Right renal cortex interstitium (tissue), 3 donors: ENCODE measurements around the gene SCT. TPM values are rescaled to one million over a fixed set of nuclear protein-coding genes. Genes with fewer than 3 reads are reported as not detected.

ENCODE experiments used
- DNase-seq, 3 donors: peaks; one replicate each; pipeline ENCODE4 v3.0.0-alpha.2; 2013; ENCODE audit warnings: low read depth in 3 of 3, low spot score in 2 of 3
- polyA plus RNA-seq, 3 donors: library from polyadenylated mRNA; unstranded; fragments of 120-200 nt; gene quantifications; one replicate each; pipeline ENCODE4 v1.2.1, GENCODE V29; 2013; ENCODE audit not compliant: insufficient read length in 3 of 3

SCT gene
- polyA plus RNA-seq, 3 donors: 0.76 to 1.6 (median 1.5) TPM

- no peak for DNase-seq
Measured at GRCh38 chr11:592501-592900, 34.5 kb downstream of the SCT start.

DNA sequence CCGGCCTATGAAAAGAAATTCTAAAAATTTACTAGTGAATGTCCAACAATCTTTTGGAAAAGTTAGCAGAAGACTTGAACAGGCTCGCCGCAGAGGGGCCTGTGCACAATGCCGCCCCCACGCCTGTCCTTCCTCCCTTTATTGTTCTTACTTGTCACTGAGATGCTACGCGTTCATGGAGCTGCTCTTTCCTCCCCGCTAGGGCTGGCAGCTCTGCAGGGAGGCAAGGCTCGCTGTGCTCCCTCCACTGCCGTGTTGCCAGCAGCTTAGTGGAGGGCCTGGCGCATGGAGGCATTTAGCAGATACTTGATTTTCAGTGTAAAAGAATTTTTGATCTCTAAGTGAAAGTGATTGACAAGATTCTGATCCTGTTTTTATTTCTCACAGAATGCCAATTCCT, 36.0 kb downstream of the SCT start:
- DNase-seq: no peak

- DNase-seq: no peak
Measured at GRCh38 chr11:589798-590197, 37.2 kb downstream of the SCT start.

DNA sequence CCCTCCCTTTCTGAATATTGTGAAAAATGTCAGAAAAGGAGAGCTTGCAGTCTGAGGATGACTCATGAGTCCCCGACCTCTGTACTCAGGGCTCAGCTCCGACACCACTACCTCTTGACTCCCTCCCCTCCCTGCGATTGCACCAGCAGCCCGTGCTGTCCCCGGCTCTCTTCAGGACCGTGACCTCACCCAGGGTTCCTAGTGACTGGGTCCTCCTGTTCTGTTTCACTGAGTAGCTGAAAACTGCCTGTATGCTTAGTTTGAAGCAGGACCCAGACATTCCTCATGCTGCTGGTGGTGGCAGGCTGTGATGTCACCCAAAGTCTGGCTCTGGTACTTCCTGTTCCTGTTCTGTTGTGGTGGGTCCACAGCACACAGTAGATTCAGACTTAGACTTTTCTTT, 39.0 kb downstream of the SCT start:
- no peak for DNase-seq

GRCh38 chr11:587546-587945, 39.4 kb downstream of the SCT start:
- no peak for DNase-seq

GRCh38 chr11:586376-587316, 40.3 kb downstream of the SCT start:
- DNase-seq: no peak

DNA sequence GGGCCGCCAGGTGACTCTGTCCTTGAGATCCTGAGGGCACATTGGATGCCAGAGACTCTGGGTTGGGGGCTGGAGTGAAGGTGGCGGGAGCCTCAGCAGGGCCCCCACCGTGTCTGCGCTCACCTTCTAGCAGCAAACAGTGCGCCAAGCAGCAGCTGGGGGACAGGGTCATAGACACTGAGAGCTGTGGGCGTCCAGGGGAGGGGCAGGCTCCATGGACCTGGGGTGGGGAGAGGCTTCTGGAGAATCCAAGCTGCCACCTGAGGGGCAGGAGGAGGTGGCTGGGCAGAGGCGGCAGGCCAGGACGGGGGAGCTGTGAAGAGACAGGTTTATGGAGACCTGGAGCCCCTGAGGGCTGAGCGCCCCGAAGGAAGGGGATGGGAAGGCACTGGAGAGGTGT, 42.7 kb downstream of the SCT start:
- DNase-seq: no peak

DNA sequence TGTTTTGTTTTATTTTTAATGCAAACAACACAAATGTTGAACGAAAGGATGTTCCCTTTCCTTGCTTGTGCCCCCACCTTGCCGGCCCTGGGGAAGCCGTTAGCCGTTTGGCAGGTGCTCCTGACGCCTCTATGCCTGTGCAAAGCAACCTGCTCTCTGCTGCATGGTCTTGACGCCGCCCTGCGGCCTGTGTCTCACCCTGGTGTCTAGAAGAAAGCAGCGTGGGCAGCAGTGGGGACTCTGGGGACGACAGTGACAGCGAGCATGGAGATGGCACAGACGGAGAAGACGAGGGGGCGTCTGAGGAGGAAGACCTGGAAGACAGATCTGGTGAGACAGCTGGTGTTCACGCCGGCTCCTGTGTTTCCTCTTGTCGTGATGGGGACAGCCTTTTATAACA, 45.2 kb downstream of the SCT start:
- no peak for DNase-seq

- DNase-seq: no peak
Measured at GRCh38 chr11:581342-581741, 45.6 kb downstream of the SCT start.

DNA sequence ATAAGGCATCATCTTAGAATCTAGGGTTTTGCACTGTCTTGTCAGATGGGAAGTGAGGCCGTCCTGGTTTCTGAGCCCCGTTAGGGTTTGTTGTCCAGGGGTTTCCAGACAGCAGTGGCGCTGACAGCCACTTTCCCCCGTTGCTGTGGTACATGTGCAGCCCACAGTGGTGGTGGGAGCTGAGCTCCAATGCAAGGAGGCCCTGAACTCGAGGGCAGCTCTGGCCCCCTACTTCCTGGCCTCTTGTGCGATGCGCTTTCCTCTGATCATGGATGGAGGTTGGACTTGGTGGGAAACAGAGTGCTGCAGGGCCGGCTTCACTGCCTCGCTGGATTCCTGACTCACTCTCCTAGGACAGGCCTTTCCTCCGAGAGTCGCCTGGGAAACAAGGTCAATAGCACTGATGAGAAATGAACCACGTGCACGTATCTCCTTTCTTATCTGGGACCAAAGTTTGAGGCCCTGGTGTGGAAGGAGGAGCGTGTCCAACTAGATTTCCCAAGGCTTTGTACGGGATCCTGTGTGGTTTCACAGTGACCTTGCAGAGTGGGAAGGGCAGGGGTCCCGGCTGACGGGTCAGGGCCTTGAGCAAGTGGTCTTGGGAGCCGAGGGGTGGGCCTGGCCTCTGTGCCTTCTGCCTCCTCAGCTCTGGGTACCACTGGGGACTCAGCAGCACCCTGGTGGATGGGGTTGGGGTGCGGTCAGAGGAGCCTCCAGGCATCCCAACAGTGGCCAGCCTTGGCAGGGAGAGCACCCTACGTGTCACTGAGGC, 47.0 kb downstream of the SCT start:
- DNase-seq: no peak

- DNase-seq: no peak
Measured at GRCh38 chr11:578276-579035, 48.5 kb downstream of the SCT start.

DNA sequence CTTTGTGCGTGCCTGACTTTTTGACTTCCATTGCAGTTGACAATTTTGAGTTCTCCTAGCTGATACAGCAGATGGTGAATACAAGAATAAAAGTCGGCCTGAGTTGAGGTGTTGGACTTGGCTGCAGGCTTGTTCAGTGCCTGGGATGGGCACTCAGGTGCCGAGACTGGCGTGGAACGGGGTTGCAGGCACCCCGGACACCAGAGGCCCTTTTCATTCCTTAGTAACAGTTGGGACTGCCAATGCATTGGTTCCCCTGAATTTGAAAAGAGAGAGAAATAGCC, 49.4 kb downstream of the SCT start:
- no peak for DNase-seq

- no peak for DNase-seq
Measured at GRCh38 chr11:576811-577610, 50.0 kb downstream of the SCT start.

Other genes with a start within 250 kb of the SCT start
- 1 to 10 TPM; 4.1 to 5.5 (median 4.4) TPM for gene PKP3, start 233.0 kb downstream of the SCT start, polyA plus RNA-seq
- gene SIGIRR, start 212.2 kb downstream of the SCT start, polyA plus RNA-seq: 10 to 100 TPM; 25.0 to 31.9 (median 25.6) TPM
- 10 to 100 TPM in 1 of 3 donors, 1 to 10 TPM in 2; 6.4 to 10.3 (median 7.0) TPM for gene ANO9, start 185.2 kb downstream of the SCT start, polyA plus RNA-seq
- 10 to 100 TPM; 27.0 to 30.6 (median 27.1) TPM for gene PTDSS2, start 176.9 kb downstream of the SCT start, polyA plus RNA-seq
- 10 to 100 TPM; 62.4 to 80.0 (median 71.8) TPM for gene RNH1, start 119.9 kb downstream of the SCT start, polyA plus RNA-seq
- gene HRAS, start 91.6 kb downstream of the SCT start, polyA plus RNA-seq: 10 to 100 TPM; 36.8 to 44.5 (median 39.2) TPM
- 1 to 10 TPM; 2.7 to 3.2 (median 3.0) TPM for gene LRRC56, start 89.7 kb downstream of the SCT start, polyA plus RNA-seq
- gene LMNTD2, start 66.4 kb downstream of the SCT start, polyA plus RNA-seq: 1 to 10 TPM; 2.6 to 2.7 (median 2.6) TPM
- gene RASSF7, start 66.2 kb downstream of the SCT start, polyA plus RNA-seq: 10 to 100 TPM; 33.3 to 42.0 (median 37.5) TPM
- 10 to 100 TPM; 17.9 to 20.7 (median 18.4) TPM for gene PHRF1, start 50.7 kb downstream of the SCT start, polyA plus RNA-seq
- 1 to 10 TPM; 5.9 to 8.0 (median 7.3) TPM for gene IRF7, start 11.2 kb downstream of the SCT start, polyA plus RNA-seq
- 10 to 100 TPM; 31.0 to 42.2 (median 41.3) TPM for gene CDHR5, start 2.2 kb downstream of the SCT start, polyA plus RNA-seq
- 1 to 10 TPM; 1.4 to 2.4 (median 1.6) TPM for gene DRD4, start 10.1 kb upstream of the SCT start, polyA plus RNA-seq
- 10 to 100 TPM; 30.6 to 52.9 (median 43.5) TPM for gene DEAF1, start 68.0 kb upstream of the SCT start, polyA plus RNA-seq
- 10 to 100 TPM; 31.0 to 38.4 (median 33.2) TPM for gene TMEM80, start 68.6 kb upstream of the SCT start, polyA plus RNA-seq
- 100 to 1,000 TPM in 1 of 3 donors, 10 to 100 TPM in 2; 89.8 to 112 (median 91.2) TPM for gene EPS8L2, start 79.0 kb upstream of the SCT start, polyA plus RNA-seq
- gene TALDO1, start 120.3 kb upstream of the SCT start, polyA plus RNA-seq: 100 to 1,000 TPM; 109 to 129 (median 120) TPM
- gene GATD1, start 150.3 kb upstream of the SCT start, polyA plus RNA-seq: 10 to 100 TPM; 47.3 to 62.5 (median 53.8) TPM
- gene CEND1, start 162.9 kb upstream of the SCT start, polyA plus RNA-seq: under 1 TPM; 0.24 to 0.29 (median 0.27) TPM
- gene SLC25A22, start 171.1 kb upstream of the SCT start, polyA plus RNA-seq: 10 to 100 TPM; 10.8 to 11.5 (median 10.9) TPM
- 1 to 10 TPM; 5.4 to 6.9 (median 5.6) TPM for gene PIDD1, start 178.1 kb upstream of the SCT start, polyA plus RNA-seq
- 100 to 1,000 TPM; 827 to 976 (median 885) TPM for gene RPLP2, start 182.8 kb upstream of the SCT start, polyA plus RNA-seq
- 10 to 100 TPM; 32.7 to 45.4 (median 38.1) TPM for gene PNPLA2, start 191.7 kb upstream of the SCT start, polyA plus RNA-seq
- 10 to 100 TPM in 1 of 3 donors, 1 to 10 TPM in 2; 9.1 to 12.0 (median 9.7) TPM for gene CRACR2B, start 200.7 kb upstream of the SCT start, polyA plus RNA-seq
- gene CD151, start 205.8 kb upstream of the SCT start, polyA plus RNA-seq: 100 to 1,000 TPM; 184 to 238 (median 188) TPM
- 100 to 1,000 TPM in 1 of 3 donors, 10 to 100 TPM in 2; 76.3 to 103 (median 86.9) TPM for gene POLR2L, start 215.3 kb upstream of the SCT start, polyA plus RNA-seq
- 10 to 100 TPM; 55.0 to 71.2 (median 64.1) TPM for gene TSPAN4, start 215.7 kb upstream of the SCT start, polyA plus RNA-seq